Measurements from ENCODE around the gene PARD3B. TPM values are rescaled to one million over a fixed set of nuclear protein-coding genes. Genes with fewer than 3 reads are reported as not detected.

Gene PARD3B
- total and polyA plus RNA-seq, 2 of the 8 experiments (the other 6 are each of a cell fraction or from before 2014, with no cell fraction given), result 1.2 to 5.7 TPM

DNA sequence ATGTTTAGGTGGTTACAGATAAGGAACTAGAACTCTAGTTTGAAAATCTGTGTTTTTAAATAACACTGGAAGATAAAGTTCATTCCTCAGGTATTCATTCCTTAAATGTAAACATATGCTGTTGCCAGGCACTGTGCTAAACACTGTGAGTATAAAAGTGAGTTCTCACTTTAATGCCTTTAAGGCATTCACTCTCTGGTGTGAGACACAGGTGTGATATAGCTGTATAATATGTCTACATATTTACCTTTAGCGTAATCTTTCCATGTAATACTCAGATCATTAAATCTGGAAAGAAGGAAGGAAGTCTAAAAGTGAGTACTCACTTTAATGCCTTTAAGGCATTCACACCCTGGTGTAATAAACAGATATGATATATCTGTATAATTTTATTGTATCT, 472.6 kb downstream of the PARD3B start (continued):
- TF ChIP-seq HDAC2 (IDR thresholded peaks at IDR 0.05; ENCODE audit: borderline replicate concordance in 1 of 2, low read depth in 2 of 2, low read length in 2 of 2), result no peak

All from H1 (cell line).